Measurements from ENCODE around the gene GATC.

GRCh38 chr12:120460157-120460556, 13.9 kb downstream of the GATC start:
- TF ChIP-seq CTCF (IDR thresholded peaks at IDR 0.05) (no peak), POLR2A (IDR thresholded peaks at IDR 0.05) (no peak)
